ENCODE data around the gene TBL1X.

Gene TBL1X

DNA sequence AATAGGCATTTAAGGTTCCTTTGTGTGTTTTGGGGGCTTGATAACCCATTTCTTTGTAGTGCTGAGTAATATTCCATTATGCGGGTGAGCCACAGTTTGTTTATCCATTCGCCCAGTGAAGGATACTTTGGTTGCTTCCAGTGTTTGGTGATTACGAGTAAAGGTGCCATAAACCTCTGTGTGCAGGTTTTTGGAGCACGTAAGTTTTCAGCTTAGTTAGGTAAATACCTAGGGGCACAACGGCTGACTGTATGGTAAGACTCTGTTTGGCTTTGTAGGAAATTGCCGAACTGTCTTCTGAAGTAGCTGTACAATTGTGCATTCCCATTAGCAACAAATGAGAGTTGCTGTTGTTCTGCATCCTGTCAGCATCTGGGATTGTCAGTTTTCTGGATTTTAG lies 3.8 kb upstream of the TBL1X start:
- DNase-seq (ENCODE audit: low read depth) = no peak
- TF ChIP-seq, protein P1, sequence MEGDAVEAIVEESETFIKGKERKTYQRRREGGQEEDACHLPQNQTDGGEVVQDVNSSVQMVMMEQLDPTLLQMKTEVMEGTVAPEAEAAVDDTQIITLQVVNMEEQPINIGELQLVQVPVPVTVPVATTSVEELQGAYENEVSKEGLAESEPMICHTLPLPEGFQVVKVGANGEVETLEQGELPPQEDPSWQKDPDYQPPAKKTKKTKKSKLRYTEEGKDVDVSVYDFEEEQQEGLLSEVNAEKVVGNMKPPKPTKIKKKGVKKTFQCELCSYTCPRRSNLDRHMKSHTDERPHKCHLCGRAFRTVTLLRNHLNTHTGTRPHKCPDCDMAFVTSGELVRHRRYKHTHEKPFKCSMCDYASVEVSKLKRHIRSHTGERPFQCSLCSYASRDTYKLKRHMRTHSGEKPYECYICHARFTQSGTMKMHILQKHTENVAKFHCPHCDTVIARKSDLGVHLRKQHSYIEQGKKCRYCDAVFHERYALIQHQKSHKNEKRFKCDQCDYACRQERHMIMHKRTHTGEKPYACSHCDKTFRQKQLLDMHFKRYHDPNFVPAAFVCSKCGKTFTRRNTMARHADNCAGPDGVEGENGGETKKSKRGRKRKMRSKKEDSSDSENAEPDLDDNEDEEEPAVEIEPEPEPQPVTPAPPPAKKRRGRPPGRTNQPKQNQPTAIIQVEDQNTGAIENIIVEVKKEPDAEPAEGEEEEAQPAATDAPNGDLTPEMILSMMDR (conservative IDR thresholded peaks at IDR 0.05; ENCODE audit: low read length) = no peak
- H3K4me3 ChIP-seq (ENCODE audit: low read length) = no peak overlapping the region

DNA sequence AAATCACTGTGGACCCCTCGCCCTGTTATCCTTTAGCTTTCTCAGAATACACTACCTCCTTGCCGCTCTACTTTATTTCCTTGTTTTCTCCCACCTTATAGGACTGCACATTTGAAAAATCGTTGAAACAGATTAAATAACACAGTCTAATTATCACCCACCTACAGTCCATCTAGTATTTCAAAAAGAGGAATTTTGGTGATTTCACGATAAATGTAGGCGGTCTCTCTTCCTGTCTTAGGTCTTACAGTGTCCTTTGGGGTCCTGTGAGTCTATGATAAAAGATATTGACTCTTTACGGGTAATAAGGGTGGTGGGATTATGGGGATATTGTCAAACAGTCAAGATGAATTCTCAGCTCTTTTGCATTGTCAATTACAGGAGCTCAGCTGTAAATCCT lies 2.4 kb upstream of the TBL1X start:
- DNase-seq (ENCODE audit: low read depth) = no peak
- H3K4me3 ChIP-seq (ENCODE audit: low read length) = no peak overlapping the region
- TF ChIP-seq, protein P1 (conservative IDR thresholded peaks at IDR 0.05; ENCODE audit: low read length) = no peak

DNA sequence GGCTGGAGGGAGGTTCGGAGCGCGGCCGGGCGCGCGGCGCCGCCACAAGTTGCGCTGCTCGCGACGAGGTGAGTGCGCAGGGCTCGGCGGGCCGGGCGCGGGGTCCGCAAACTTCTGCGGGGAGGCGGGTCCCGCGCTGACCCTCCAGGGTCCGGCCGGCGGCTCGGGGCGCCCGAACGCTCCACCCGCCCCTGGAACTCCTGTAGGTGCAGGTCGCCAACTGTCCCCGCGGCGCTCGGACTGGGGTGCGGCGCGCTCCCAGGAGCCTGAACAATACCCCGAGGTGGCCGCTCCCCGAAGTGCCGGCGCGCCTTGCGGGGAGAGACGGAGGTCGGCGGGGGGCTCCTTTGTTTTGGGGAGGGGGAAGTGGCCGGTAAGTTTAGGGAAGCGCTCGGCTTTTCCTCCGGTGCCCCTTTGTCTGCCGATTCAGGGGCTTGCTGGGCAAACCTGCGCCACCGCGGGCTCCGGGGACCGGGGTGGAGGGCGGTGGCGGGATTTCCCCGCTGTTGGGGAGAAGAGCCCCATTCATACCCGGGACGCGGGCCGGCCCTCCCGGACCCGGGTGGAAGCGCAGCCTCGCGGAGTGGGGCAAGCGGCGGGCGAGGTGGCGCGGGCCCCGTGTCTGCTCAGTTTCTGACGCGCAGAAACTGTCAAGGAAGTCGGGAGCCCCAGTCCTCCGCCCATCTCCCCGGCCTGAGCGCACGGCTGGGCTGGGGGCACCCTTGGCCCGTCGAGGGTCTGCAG lies 694 bp downstream of the TBL1X start:
- peak overlapping the region; percentile 64 for H3K4me3 ChIP-seq (ENCODE audit: low read length)
- DNase-seq (ENCODE audit: low read depth) = no peak
- TF ChIP-seq, protein P1 (conservative IDR thresholded peaks at IDR 0.05; ENCODE audit: low read length) = no peak

DNA sequence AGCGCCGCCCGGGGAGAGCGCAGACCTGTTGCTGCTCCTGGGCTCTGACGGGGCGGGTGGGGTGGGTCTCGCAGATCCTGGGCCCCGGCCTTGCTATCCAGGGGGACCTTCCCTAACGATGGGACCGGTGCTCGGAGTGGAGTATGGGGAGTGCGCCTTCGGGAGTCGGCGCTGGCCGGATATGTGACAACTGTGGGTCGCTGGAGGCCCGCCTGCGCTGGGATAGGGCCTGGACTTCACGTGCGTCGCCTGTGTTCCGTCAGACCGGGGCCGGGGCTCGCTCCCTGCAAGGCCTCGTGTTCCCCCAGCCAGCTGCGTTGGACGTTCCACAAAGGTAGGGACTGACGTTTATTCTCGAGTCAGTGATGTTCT lies 1.3 kb downstream of the TBL1X start:
- TF ChIP-seq, protein P1 (conservative IDR thresholded peaks at IDR 0.05; ENCODE audit: low read length) = no peak
- peak overlapping the region; percentile 64 for H3K4me3 ChIP-seq (ENCODE audit: low read length)
- peak; percentile 21 for DNase-seq (ENCODE audit: low read depth)

DNA sequence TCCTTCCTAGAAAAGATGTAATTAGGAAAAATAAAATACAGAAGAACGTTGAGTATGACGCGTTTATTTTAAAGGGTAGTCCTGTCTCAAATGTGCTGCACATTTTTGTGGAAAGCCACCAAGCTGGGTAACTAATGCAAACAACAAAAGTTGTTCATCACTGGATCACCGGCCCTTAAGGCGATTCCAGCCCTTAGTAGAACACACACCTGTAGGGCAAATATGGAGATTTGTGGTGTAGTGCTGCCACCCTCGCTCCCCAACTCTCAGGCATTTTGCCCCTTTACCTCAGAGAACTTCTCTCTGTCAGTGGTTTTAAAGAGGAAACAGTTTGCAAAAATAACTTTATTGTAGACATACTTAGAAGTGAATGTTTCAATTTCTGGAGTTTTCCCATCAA lies 1.9 kb downstream of the TBL1X start:
- no peak for DNase-seq (ENCODE audit: low read depth)
- peak overlapping the region; percentile 64 for H3K4me3 ChIP-seq (ENCODE audit: low read length)
- TF ChIP-seq, protein P1 (conservative IDR thresholded peaks at IDR 0.05; ENCODE audit: low read length) = no peak

DNA sequence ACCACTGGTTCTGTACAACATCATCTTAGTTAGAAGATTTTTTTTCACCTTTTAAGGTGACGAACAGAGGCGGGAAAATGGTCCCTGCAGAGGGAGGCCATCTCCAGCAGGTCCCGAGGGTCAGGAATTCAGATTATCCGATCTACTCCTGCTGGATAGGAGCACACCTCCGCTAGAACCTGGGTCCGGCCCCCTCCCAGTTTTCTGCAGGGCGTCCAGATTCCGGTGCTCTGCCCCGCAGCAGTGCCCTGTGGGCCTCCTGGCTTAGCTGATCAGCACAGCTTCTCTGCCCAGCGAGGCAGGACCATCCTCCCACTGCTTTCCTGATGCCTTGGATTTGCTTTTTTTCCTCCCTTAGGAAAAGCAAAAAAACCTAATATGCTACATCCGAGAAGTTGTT lies 2.3 kb downstream of the TBL1X start:
- H3K4me3 ChIP-seq (ENCODE audit: low read length) = no peak overlapping the region; the same call in 1 of the 2 replicates
- no peak for DNase-seq (ENCODE audit: low read depth)
- TF ChIP-seq, protein P1 (conservative IDR thresholded peaks at IDR 0.05; ENCODE audit: low read length) = no peak

DNA sequence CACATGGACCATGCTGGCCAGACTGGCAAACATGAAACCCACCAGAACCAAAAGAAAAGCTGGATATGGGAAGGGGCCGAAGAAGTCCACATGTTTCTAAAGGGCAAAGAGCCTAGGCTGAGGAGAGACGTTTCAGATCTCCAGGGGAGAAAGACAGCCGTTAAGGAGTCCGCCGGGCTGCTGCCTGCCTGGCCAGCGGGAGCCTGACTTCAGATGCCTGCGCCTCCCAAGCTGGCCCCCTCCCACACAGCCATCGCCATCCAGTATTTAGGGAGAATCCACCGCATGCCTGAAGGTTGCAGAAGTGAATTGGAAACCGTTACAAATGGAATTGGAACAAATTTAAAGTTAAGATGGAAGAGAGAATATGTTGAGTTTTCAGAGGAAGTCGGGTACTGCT lies 2.9 kb downstream of the TBL1X start:
- no peak overlapping the region for H3K4me3 ChIP-seq (ENCODE audit: low read length)
- no peak for DNase-seq (ENCODE audit: low read depth)
- TF ChIP-seq, protein P1 (conservative IDR thresholded peaks at IDR 0.05; ENCODE audit: low read length) = no peak
